Muscle of back (tissue), 11 donors: ENCODE results near the gene NFIX. TPM values are rescaled to one million over a fixed set of nuclear protein-coding genes. Genes with fewer than 3 reads are reported as not detected.
A peak's percentile ranks its signal among the peaks of the same experiment; 100 is the strongest.

ENCODE experiments used
- DNase-seq, 3 donors: peaks; one replicate each; pipeline versions ENCODE4 v3.0.0 to v3.0.0-alpha.2; 2013
- polyA plus RNA-seq, 10 donors: library from polyadenylated mRNA; unstranded; fragments of 120-200 nt; gene quantifications; one replicate each; pipeline ENCODE4 v1.2.1, GENCODE V29; 2013; ENCODE audit not compliant: insufficient read length in 10 of 10

NFIX gene
- polyA plus RNA-seq, 10 donors = 89.1 to 136 (median 111) TPM

GRCh38 chr19:12985049-12985776, 10.1 kb upstream of the NFIX start:
- DNase-seq = peak; percentile 66 to 88 (median 68)

DNA sequence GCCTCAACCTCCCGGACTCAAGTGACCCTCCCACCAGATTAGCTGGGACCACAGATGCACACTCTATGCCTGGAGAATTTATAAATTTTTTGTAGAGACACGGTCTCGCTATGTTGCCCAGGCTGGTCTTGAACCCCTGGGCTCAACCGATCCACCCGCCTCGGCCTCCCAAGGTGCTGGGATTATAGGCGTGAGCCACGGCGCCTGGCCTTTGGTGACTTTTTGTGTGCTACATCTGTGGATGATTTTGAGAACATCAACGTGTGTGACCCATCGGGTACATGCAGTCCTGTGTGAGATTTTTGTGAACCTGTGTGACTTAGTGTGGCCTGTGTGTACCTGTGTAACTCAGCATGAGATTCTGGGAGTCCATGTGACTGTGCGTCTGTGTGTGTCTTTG, 8.5 kb upstream of the NFIX start:
- peak in 1 of 3 donors; percentile 16 for DNase-seq

DNA sequence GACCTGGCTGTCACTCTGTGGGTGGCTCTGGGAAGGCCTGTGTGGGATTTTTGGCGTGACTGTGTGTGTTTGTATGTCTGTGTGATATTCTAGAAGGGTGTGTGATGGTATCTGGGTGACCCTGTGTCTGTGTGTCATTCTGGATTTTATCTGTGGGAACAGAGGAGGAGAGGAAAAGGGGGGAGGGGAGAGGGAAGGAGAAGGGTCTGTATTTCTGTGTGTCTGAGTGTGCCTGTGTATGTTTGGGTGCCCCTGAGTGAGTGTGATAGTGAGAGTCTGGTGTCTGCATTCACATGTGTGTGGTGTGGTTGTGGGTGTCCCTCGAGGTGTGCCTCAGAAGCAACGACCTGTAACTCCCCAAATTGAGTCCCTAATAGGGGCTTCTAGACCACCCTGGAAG, 8.1 kb upstream of the NFIX start:
- peak in 1 of 3 donors; percentile 5 for DNase-seq

- peak in 1 of 3 donors; percentile 5 for DNase-seq
Measured at GRCh38 chr19:12987781-12988180, 7.5 kb upstream of the NFIX start.

GRCh38 chr19:12990431-12990830, 4.8 kb upstream of the NFIX start:
- peak in 1 of 3 donors; percentile 11 for DNase-seq

GRCh38 chr19:12990853-12991252, 4.4 kb upstream of the NFIX start:
- DNase-seq = peak in 1 of 3 donors; percentile 9

DNA sequence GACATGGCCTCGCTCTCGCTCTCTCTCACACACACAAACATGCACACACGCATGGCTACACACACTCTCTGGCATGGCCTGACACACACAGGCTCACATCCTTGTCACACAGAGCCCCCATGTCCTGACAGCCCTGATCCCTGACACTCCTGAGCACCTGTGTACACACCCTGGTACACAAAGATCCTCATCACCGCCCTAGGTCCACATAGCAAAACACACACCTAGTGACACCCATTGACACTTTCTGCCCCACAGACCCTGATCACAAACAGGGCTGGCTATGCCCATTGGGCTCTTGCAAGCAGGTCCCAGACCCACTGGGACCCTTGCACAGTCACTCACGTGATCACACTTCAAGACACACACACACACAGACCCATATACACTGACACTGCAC, 4.0 kb upstream of the NFIX start:
- DNase-seq = peak in 1 of 3 donors; percentile 9

DNA sequence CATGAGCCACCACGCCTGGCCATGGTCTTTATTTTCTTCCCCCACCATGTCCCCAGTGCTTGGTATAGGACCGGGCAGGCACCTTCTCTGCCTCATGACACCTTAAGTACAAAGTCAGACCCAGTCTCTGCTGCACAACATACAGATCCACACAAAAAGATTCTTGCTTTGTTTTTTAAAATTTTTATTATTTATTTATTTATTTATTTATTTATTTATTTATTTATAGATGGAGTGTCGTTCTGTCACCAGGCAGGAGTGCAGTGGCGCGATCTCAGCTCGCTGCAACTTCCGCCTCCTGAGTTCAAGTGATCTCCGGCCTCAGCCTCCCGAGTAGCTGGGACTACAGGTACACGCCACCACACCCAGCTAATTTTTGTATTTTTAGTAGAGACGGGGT, 2.5 kb upstream of the NFIX start:
- no peak for DNase-seq

DNA sequence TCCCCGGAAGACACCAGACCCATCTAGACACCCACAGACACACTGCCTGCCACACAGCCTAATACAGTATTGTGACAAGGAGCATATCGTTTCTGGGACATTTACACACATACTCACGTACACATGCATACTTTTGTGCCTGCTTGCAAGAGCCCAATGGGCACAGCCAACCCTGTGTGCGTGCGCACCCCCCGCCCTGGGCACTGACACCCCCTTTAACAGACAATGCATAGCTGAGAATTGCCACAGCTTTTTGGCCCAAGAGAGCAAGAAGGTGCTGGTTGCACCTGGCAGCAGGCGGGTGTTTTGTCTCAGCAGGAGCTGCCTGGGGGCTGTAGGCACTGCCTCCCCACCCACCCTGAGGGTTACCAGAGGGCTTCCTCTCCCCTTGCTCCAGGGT, 1.7 kb upstream of the NFIX start:
- peak in 1 of 3 donors; percentile 25 for DNase-seq

DNA sequence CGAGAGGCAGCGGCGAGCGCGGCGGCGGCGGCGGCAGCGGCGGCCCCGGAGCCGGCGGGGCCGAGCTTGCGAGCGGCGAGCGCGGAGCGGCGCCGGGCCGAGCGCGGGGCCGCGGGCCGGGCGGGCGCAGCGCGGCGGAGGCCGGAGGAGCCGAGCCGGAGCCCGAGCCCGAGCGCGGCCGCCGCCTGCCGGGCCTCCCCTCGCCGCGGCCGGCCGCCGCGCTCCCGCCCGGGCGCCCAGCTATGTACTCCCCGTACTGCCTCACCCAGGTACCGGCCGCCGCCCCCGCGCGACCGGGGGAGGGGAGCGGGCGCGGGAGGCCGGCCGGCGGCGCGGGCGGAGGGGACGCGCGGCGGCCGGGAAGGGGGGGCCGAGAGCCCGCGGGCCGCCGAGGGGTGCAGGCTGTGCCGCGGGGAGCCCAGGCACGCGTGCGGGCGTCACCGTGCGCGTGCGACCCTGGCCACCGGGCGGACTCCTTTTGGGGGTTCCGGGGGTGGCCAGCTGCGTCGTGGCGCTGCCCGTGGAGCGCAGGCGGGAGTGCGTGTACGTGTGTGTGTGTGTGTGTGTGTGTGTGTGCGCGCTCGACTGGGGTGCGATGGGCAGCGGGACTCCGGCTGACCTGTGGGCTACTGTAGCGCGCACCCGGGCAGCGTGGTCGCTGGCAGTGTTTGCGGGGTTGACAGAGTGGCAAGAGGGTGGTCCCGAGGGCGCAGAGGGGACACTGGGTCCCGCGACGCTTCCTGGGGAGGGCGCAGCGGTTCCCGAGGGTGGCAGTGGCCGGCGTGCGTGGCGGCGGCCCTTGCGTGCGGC, 526 bp downstream of the NFIX start:
- DNase-seq = no peak

- DNase-seq = peak in 2 of 3 donors; percentile 49 to 82
Measured at GRCh38 chr19:12996406-12997094, 1.3 kb downstream of the NFIX start.

DNA sequence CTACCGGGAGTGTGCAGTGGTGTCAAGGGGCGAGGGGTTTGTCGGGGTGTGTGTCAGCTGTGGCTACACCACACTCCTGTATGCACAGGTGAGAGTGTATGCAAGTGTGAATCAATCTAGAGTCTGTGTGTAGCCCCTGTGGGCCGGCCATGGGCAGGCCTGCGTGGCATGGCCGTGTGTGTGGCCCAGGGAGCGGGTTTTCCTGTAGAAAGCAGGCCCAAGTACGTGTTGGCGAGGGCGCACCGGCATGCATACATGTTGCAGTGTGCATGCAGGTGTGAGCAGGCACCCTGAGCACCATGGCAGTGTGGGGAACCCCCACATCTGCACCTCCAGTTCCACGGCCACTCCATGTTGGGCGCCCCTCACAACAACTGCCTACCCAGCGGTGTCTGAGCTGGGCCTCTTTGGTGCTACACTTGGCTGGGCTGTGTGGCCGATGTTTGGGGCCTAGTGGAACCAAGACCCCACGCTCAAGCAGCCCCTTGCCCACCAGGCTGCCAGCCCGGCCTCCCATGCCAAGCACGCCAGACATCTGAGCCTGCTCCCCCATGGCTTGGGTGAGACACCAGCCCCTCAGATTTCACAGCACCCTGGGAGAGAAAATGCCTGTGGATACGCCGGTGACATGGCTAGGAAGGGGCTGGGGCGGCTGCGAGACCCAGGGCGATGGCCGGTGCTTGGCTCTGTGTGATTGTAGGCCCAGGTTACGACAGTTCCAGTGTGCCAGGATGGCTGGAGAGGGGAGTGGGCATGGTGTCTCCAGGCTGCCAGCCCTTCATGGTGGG, 2.1 kb downstream of the NFIX start:
- DNase-seq = peak in 1 of 3 donors; percentile 62

DNA sequence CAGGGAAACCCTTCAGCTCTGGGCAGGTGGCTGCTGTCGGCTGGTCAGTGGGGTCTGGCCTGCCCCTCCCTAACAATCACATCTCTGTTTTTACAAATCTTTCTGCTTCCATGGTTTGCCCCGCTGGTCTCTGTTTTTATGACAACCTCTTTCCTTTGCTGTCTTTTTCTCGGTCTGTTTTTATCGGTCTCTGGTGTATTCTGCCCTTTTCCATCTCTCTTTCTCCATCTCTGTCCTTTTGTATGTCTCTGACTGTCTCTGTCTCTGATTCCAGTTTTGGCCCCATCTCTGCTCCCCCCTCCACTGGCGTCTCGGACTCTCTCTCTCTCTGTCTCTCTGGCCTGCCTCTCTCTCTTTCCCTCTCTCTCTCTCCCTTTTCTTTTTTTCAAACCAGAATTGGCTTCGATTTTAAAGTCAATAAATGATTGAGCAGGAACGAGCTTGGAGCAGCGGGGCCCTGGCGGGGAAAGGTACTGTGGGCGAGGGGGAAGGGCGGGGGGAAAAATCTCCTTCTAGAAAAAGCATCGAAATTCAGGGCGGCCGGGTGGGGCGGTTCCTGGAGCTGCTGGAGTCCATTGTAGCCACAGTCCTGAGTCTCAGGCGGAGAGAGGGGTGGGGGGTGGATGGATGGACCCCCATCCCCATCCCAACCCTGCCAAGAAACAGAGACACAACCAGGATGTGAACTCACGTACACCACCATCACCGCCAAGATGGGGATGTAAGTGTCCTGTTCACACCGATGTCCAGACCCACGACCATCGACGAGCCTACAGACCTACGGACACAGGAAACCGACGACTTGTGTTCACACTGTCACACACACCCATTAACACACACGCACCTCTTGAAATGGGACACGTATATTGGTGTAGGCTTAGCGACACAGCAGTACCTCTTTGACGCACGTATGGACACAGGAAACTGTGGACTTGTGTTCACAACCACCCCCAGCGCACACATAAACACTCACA, 3.0 kb downstream of the NFIX start:
- DNase-seq = peak in 2 of 3 donors; percentile 70 to 87

DNA sequence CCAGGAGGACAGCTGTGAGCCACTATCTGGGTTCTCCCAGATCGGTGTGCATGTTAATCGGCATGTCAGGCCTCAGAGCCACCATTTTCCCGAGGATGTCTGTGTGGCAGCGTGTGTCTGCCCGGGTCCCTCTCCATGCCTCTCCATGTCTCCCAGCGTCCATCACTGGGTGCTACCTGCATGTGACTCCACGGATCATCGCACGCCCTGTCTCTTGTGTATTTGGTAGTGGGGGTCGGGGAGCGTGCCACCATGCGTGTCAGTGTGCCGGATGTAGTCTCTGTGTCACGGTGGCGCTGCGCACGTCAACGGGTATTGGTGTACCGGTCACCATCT, 5.9 kb downstream of the NFIX start:
- DNase-seq = no peak

GRCh38 chr19:13001502-13002165, 6.4 kb downstream of the NFIX start:
- DNase-seq = no peak

DNA sequence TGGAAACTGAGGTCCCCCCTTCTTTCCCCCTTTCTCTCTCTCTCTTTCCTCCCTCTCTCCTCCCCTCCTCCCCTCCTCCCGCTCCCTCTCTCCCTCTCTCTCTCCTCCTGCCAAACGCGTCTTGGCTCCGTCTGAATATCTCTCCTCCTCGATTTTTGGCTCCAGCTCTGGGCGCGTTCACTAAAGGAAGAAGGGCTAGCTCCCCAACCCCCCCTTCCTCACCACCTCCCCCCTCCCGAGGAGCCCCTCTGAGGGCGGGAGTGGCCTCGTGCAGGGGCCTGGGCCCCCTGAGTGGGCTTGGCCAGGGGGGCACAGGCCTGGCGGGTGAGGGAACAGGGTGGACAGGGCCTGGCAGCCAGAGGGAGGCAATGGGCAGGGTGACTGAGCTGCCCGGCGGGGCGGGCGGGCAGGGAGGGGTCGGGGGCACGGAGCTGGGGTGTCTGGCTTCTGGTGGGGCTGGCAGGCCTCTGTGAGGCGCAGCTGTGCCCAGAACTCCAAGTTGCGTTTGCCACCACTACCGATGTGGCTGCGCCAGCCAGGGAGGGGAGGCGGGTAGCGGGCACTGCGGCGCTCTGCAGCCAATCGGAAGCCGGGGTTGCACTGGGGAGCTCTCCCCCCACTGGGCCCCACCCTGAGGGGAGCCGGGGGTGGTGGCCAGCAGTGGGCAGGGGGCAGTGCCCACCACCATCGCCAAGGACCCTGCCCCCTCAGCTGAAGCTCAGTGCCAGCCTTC, 7.1 kb downstream of the NFIX start:
- DNase-seq = peak; percentile 84 to 96 (median 92)

DNA sequence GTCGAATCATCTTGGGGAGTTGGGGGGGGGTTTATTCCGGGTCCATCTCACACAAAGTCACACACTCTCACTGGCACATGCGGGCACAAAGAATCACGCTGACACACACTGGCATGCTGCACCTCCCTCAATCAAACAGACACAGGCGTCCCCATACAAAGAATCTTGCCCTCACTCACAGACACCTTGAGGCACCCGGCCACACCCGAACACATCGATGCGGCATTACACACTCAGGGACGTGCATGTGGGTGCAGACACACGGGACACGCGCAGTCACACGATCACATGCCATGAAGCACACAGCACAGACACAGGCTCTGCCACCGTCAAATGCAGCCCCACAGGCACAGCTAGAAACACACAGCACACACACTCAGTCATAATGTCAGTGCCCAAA, 7.8 kb downstream of the NFIX start:
- peak in 1 of 3 donors; percentile 21 for DNase-seq

DNA sequence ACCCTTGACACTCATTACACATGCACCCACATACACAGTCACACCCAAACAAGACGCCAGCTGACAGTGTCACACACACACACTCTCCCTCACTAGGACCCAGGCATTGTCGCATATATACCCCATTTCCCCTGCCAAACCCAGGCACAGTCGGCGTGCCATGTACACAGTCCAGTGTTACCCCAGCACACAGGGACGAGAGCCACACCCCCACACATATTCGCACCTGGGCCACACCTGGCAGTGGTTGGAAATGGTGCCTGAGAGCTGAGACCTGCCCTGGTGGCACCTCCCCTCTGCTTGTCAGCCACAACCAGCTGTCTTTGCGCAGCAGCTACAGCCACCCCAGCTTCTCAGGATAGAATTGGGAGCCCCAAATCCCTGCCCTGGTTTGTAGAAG, 9.0 kb downstream of the NFIX start:
- no peak for DNase-seq

DNA sequence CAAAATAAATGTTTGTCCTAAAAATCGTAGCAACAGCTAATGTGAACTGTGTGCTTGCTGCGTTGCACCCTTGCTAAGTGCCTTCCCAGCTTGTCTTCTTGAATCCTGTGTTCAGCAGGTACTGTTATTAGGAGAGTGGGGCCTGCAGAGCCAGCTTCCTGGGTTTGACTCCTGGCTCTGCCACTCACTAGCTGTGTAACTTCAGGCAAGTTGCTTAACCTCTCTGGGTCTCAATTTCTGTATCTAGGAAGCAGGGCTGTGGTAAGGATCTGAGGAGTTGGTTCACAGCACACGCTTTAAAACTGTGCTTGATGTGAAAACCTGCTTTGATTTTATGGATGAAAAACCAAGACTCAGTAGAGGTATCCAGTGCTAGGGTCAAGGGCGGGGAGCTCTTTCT, 10.0 kb downstream of the NFIX start:
- DNase-seq = no peak
